CD1c-positive myeloid dendritic cell (primary cell): Measurements from ENCODE around the gene RBMS3.
"Not testable (repeated sequence)": the region's sequence is repeated elsewhere in the genome, so short reads cannot be mapped to it uniquely, and the experiment has no call there.

Experiments
- DNase-seq: peaks from one replicate; pipeline ENCODE4 v3.0.0-alpha.2; 2016; ENCODE audit errors: extremely low spot score

Gene RBMS3

GRCh38 chr3:29339016-29339833 is 58.4 kb downstream of the RBMS3 start:
- no peak for DNase-seq

- no peak for DNase-seq
Measured at GRCh38 chr3:29344154-29344553, 63.3 kb downstream of the RBMS3 start.

- no peak for DNase-seq
Measured at GRCh38 chr3:29344935-29345334, 64.1 kb downstream of the RBMS3 start.

- no peak for DNase-seq
Measured at GRCh38 chr3:29345516-29346300, 64.8 kb downstream of the RBMS3 start.

- DNase-seq: no peak
Measured at GRCh38 chr3:29346828-29347227, 66.0 kb downstream of the RBMS3 start.

GRCh38 chr3:29347412-29347811 is 66.5 kb downstream of the RBMS3 start:
- no peak for DNase-seq

- no peak for DNase-seq
Measured at GRCh38 chr3:29348316-29348715, 67.4 kb downstream of the RBMS3 start.

GRCh38 chr3:29349049-29349448 is 68.2 kb downstream of the RBMS3 start:
- DNase-seq: no peak

- DNase-seq: no peak
Measured at GRCh38 chr3:29353807-29354206, 72.9 kb downstream of the RBMS3 start.

GRCh38 chr3:29354894-29355293 is 74.0 kb downstream of the RBMS3 start:
- DNase-seq: no peak

GRCh38 chr3:29356062-29356461 is 75.2 kb downstream of the RBMS3 start:
- no peak for DNase-seq

- not testable (repeated sequence) for DNase-seq
Measured at GRCh38 chr3:29360289-29360688, 79.4 kb downstream of the RBMS3 start.

- no peak for DNase-seq
Measured at GRCh38 chr3:29363110-29363509, 82.2 kb downstream of the RBMS3 start.

- DNase-seq: no peak
Measured at GRCh38 chr3:29370021-29370420, 89.2 kb downstream of the RBMS3 start.

GRCh38 chr3:29370476-29371420 is 89.9 kb downstream of the RBMS3 start:
- no peak for DNase-seq

GRCh38 chr3:29373131-29373680 is 92.3 kb downstream of the RBMS3 start:
- no peak for DNase-seq

GRCh38 chr3:29374226-29374625 is 93.4 kb downstream of the RBMS3 start:
- no peak for DNase-seq

- DNase-seq: no peak
Measured at GRCh38 chr3:29379097-29379496, 98.2 kb downstream of the RBMS3 start.

- no peak for DNase-seq
Measured at GRCh38 chr3:29381595-29381994, 100.7 kb downstream of the RBMS3 start.

- DNase-seq: no peak
Measured at GRCh38 chr3:29382409-29382808, 101.5 kb downstream of the RBMS3 start.

- no peak for DNase-seq
Measured at GRCh38 chr3:29382845-29383244, 102.0 kb downstream of the RBMS3 start.

- no peak for DNase-seq
Measured at GRCh38 chr3:29384640-29385039, 103.8 kb downstream of the RBMS3 start.
